IPS-18c (cell line): ENCODE results near the gene SH3RF3.

Source experiments
- H3K4me3 ChIP-seq: 2 replicates; pipeline ENCODE4 v1.7.0; 2013; ENCODE audit warnings: low read depth, mild to moderate bottlenecking, low read length, moderate library complexity; ENCODE audit not compliant: insufficient read depth
- H3K9me3 ChIP-seq: one replicate; pipeline ENCODE4 v1.6.1; 2013; ENCODE audit warnings: mild to moderate bottlenecking, low read length, moderate library complexity; ENCODE audit not compliant: control insufficient read depth, insufficient read depth

Gene SH3RF3

DNA sequence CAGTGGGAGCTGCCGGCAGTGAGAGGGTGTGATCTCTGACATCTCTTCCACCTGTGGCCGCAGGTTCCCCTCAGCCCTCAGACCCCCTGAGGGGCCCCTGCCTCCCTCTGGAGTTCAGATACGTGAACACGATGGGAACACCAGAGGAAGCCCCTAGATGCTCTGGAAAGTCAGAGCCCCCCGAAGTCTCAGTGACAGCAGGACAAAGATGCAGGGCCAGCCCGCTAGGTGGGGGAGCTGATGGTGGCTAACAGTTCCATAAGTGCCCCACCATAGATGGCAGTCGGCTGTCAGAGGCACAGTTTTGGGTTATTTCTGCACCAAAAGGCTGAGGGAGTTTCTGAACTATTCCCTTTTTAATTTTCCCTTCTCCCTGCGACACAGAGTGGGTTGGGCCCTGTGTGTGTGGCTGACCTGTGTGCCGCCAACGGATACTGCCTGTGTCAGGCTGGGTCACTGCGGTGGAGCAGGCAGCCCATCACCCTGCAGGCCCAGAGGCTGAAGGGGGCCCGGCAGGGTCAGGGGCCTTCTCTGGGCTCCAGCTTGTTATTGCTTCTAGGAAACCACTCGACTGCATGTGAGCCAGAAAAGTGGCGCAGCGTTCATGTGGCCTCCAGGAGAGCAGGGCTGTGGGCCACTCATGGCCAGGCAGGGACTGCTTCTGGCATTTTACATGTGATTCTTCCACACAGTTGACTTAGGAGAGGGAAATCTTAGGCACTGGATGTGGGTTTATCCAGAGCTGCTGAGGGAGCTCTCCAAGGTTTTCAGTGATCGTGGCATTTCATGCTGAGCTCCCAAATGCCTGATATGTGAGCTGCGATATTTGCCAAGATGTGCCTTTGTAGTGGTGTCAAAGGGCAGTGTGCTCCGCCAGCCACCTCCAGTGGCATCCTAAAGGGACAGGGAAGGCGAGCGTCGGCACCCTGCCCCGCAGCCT, 225.1 kb downstream of the SH3RF3 start:
- H3K9me3 ChIP-seq, result no peaks in the 10 kb centered on the region
- no peak overlapping the region for H3K4me3 ChIP-seq

DNA sequence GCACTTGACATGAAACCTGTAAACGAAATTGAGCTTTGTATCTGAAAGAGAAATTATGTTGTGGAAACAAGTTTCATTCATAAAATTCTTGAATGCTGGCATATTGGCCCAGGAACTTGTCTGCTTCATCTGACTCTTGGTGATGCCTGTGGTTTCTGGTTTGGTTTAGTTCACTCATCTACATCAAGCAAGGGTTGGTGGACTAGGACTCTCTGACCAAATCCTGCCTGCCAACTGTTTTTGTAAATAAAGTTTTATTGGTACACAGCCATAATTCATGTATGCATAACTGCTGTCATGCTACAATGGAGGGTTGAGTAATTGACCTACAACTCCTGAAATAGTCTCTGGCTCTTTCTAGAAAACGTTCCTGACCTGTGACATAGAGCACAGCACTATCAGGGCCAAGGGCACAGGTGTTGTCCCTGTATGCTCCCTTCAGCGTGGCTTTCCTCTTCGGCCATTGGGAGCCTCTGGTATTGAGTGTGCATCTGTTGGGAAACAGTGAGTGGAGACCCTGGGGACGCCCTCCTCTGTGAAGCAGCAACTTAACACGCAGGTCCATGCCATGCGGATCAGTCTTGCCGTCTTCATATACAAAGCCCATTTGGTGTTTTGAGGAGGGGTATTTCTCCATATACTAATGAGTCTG, 226.3 kb downstream of the SH3RF3 start:
- no peaks in the 10 kb centered on the region for H3K9me3 ChIP-seq
- H3K4me3 ChIP-seq, result no peak overlapping the region

DNA sequence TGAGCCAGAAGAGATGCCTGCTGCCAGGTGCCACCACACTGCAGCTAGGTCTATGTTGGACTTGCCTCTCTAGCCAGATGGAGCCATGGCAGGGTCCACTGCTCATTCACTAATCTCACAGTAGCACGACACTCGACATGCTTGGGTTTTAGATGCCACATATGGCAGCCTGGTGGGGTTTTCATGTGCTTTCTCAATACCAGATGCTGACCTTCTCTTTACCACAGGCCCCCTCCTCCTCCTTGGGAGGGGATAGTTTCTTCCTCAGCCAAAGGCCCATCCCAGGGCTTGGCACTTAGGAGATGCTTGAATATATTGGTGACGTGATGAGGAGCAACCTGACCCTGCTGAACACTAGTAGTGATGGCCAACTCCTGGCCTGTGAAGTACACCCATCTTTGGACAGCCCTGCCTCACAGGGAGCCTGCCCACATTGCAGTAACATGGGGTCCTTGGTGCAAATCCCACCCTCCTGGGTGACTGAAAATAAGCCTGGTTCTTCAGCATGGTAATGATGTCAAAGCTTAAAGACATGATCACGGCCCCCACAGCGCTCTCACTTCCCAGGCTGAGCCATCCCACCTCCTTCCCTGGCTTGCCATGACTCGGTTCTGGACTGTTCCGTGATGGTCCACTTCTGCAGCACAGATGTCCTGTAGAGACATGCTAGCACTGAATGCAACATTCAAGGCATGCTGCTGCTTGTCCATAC, 227.5 kb downstream of the SH3RF3 start:
- H3K4me3 ChIP-seq, result no peak overlapping the region

DNA sequence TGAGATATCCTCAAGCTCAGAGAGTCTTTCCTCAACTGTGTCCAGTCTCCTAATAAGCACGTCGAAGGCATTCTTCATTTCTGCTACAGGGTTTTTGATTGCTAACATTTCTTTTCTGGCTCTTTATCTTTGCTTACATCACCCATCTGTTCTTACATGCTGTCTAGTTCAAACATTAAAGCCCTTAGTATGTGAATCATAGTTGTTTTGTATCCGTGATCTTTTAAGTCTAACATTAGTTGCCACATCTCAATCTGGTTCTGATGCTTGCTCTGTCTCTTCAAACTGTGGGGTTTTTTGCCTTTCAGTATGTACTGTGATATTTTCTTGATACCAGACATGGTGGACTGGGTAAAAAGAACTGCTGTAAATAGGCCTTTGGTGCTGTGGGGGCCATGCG, 235.2 kb downstream of the SH3RF3 start:
- no peaks in the 10 kb centered on the region for H3K9me3 ChIP-seq

More for the DNA sequence above, 227.5 kb downstream of the SH3RF3 start:
- no peaks in the 10 kb centered on the region for H3K9me3 ChIP-seq

DNA sequence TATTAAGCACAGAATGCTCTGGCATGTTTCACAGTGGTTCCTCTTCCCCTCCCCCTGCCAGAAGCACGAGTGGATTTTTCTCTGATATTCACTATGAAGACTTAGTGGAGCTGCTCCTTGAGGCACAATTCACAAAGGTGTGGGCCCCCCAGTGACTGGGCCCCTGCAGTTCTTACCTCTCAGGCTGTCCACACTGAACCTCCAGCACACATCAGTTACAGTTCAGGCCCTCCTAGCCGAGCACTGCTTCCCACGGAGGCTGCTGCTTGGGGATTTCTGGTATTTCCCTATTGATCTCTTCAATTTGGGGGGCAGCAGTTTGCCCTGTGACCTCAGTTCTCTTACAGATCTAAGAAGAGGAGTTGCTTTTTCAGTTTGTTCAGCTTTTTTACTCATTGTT, 236.1 kb downstream of the SH3RF3 start:
- H3K4me3 ChIP-seq, result no peak overlapping the region

More for the DNA sequence above, 235.2 kb downstream of the SH3RF3 start:
- no peak overlapping the region for H3K4me3 ChIP-seq

DNA sequence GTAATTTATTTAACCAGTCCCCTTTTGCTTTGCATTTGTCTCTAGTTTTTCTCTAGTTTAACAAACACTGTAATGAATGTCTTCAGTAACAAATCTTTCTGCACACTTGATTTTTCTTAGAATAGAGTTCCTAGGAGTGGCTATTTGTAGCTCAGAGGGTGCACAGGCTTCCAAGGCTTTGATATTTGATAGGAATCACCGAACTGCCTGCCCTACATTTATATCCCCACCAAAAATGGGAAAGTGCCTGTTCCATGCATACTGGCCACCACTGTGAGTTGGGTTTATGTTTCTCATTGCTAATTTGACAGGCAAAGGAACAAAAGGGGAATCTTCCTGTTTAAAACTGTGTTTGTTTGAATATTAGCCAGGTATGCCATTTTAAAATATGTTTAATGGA, 238.7 kb downstream of the SH3RF3 start:
- no peaks in the 10 kb centered on the region for H3K9me3 ChIP-seq

More for the DNA sequence above, 236.1 kb downstream of the SH3RF3 start:
- H3K9me3 ChIP-seq, result no peaks in the 10 kb centered on the region

DNA sequence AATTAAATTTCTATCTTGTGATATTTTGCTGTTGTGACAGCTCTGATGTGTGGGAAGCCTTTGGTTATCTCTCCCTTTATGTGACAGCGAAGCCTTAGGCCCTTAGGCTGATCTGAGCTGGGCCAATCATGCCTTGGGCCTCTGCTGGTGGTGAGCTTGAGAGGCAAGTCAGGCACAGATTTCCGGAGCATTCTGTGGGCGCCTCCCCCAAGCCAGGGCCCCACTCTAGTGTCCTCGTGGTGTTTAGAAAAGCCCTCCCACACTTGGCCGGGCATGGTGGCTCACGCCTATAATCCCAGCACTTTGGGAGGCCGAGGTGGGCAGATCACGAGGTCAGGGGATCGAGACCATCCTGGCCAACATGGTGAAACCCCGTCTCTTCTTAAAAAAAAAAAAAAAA, 239.8 kb downstream of the SH3RF3 start:
- no peaks in the 10 kb centered on the region for H3K9me3 ChIP-seq
- H3K4me3 ChIP-seq, result no peak overlapping the region

More for the DNA sequence above, 238.7 kb downstream of the SH3RF3 start:
- H3K4me3 ChIP-seq, result no peak overlapping the region

DNA sequence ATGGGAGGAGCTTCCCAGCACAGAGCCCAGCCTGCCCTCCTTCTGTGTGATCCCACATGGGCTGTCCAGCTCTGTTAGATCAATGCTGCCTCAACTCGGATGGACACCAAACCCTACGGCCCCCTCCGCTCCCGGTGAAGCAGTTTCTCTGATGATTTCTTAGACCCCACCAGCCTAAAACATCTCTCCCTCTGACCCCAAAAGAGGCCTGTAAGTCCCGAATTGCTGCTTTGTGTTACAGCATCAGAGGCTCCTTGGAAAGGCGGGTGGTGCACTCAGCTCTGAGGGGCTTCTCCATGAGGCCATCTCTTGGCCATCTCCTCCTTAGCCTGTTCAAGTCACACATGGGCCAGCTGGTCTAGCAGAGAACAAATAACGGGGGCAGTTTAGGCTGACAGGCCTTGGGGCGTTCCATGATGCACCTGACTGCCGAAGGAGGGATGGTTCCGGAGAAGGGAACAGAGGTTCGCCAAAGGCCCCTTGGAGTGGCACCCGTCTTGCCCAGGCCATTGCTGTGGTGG, 240.7 kb downstream of the SH3RF3 start:
- Histone ChIP-seq H3K4me3 (no peak overlapping the region), H3K9me3 (peaks cover 3% of the 10 kb centered on the region)

DNA sequence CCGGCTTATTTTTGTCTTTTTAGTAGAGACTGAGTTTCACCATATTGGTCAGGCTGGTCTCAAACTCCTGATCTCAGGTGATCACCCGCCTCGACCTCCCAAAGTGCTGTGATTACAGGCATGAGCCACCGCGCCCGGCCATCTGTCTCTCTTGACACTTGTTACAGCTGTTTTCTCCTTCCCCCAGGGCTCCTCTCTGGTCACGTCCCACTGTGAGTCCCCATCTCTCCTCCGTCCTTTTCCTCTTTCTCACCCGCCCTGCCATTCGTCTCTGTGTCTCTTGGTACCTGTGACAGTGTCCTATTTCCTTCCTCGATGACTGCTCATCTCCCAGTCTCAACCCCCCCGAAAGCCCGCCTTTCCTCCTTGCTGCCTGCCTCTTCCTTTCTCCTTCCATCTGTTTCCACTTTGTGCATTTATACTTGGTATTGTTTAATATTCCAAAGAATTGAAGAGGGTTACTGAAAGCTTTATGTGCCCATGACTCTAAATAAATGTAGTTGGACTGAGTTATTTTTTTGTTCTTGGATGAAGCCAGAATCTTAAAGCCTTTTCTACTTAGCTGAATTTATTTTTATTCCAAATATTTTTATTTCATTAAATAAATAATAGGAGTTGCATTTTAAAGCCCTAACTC, 241.5 kb downstream of the SH3RF3 start:
- no peak overlapping the region for H3K4me3 ChIP-seq
- peaks cover 3% of the 10 kb centered on the region for H3K9me3 ChIP-seq

DNA sequence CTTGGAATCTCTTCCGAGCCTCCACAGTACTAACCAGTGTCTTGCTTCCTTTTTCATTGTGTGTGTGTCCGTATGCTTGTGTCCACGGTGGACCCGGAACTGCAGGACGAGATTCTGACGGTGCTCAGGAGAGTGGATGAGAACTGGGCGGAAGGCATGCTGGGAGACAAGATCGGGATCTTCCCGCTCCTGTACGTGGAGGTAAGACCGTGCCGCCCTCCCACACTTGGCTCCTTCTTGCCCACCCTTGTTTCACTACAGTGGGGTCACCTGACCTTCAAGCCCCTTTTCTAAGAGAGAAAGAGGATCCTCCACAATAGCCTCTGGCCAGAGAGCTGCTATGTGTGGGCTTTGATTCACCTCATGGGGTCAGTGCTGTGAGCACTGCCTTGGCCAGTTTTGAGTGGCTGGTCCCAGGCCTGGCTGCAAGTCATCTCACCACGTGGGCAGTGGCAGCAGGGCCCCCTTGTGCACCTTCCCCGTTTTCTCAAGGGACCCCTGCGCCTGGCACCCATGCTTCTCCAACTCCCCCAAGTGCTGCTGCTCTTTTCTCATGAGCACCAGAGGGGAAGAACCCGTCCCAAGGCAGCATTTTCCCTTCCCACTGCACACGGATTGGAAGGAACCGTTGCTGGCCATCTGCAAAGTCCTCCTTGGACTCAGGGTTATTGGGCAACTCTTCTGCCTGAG, 242.6 kb downstream of the SH3RF3 start:
- no peak overlapping the region for H3K4me3 ChIP-seq
- H3K9me3 ChIP-seq, result peaks cover 3% of the 10 kb centered on the region

DNA sequence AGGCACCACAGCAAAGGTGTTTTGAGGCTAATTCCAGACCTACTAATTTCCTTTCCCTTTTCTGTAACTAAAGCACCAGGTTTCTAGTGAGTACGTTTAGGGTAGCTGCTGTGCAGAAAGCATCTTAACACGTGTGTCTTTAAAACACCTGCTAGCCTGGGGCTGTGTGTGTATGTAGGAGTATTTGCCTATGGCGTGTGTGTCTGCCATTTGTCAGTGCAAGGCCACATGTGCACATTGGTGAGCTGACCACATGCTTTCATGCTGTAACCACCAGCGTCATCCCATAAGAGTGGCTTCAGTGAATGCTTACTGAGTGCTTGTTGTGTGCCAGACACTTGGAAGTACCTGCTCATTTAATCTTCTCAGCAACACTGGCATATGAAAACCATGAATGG, 243.2 kb downstream of the SH3RF3 start:
- Histone ChIP-seq H3K4me3 (no peak overlapping the region), H3K9me3 (peaks cover 3% of the 10 kb centered on the region)

DNA sequence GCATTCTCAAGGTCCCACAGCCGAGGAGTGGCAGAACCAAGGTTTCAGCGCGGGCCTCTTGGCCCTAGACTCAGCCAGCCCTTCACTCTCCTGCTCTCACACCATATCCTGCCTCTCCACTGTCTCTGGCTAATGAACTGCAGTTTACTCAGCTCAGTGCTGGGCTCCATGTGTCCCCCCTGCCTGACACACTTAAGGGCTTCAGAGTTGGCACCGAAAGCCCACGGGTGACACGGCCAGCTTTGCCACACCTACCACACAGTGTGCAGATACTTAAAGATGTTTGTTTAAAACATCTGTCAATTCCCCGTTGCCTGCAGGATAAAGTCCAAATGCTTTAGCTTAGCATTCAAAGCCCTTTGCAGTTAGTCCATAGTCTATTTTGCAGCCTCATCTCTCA, 243.6 kb downstream of the SH3RF3 start:
- Histone ChIP-seq H3K4me3 (no peak overlapping the region), H3K9me3 (peaks cover 3% of the 10 kb centered on the region)

DNA sequence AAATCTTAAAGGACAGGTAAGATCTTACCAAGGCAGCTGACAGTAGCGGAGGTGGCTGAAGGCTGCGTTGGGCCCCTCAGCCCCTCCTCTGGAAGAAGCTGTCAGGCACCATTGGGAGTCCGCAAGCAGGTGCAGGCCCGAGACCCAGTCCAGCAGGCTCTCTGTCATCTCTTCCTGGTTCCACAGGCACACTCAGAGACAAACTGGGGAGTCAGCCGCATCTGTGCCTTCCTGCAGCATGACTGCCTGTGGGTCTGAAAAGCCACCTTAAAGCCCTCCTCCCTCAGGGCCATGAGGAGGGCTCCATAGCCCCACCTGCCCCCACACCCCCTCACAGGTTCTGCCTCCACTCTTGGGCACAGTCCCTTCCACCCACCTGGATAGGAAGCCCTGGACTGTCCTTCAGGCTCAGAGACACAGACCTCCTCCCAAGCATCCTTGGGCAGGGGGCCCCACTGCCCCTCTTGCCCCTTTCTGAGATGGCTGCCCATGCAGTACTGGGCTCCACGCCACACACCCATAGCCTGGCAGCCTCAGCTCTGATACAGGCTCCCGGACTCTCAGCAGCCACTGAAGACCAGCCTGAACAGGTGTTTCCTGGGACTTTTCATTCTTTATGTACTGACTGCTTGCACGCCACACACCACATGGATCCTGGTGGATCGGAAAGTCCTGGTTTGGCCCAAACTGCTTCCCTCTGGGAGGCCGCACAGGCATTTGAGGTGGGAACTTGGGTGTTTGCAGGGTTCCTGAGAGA, 245.0 kb downstream of the SH3RF3 start:
- peaks cover 3% of the 10 kb centered on the region for H3K9me3 ChIP-seq
- no peak overlapping the region for H3K4me3 ChIP-seq

DNA sequence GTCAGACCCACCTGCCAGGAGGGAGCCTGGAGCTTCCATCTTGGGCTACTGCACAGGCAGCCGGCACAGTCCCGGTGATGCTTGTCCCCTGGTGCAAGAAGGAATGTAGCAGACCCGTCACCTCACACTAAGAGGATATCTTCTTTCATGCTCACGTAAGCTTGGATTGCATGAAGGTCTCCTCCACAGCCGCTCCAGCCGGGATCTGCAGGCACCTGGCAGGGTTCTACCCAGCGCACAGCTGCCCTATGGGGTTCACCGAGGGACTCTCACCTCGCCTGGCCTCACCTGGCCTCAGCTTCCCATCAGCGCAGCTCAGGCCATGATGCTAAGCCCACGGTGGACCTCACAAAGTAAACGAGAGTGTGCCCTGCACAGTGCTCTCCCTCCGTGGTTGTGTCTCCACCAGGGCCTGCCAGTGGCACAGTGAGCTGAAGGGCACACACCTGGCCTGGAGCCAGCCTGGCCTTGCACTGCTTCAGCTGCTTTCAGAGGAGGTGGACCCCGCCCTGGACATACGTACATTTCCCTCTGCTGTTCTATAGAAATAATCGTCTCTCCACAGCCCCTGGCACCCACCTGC, 245.6 kb downstream of the SH3RF3 start:
- no peak overlapping the region for H3K4me3 ChIP-seq
- H3K9me3 ChIP-seq, result peaks cover 3% of the 10 kb centered on the region

DNA sequence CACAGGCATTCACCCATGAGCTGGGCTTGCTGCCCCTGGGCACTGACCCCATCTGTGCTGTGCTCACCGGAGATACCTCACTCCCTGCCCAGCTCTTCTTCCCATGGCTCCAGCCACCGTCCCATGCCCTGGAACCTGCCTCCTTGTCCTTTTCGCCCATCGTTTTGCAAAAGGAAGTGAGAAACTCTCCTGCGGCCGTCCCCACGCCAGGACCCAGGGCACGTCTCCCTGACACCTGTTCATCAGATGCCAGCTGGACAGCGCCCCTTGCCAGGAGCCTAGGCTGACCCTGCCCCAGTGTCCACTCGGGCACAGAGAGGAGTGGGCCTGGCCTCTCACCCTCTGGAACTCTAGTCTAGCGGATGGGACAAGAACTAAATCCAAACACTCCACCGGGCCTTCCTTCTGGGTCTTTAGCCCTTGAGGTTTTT, 246.1 kb downstream of the SH3RF3 start:
- H3K4me3 ChIP-seq, result no peak overlapping the region

DNA sequence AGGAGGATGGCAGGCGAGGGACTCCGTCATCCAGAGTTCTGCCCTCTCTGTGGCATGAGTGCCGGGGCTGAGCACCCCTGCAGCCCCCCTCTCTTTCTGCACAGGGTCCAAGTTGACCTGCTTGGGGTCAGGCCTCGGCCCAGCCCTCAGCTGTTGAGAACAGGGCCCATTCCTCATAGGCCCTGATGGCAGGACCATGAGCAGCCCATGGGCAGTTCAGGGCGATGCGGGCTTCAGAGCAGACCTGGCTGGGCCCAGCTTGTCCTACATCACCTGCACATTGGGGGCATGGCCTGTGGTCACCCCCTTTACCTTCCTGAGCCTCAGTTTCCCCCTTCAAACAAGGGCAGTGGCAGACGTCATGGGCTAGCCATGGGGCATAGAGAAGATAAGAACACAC, 246.7 kb downstream of the SH3RF3 start:
- H3K4me3 ChIP-seq, result no peak overlapping the region
- H3K9me3 ChIP-seq, result peaks cover 3% of the 10 kb centered on the region

More for the DNA sequence above, 246.1 kb downstream of the SH3RF3 start:
- H3K9me3 ChIP-seq, result peaks cover 3% of the 10 kb centered on the region
